HG03095 (cell line): Measurements from ENCODE around the gene ADORA2B.
"Not testable (repeated sequence)": the region's sequence is repeated elsewhere in the genome, so short reads cannot be mapped to it uniquely, and the experiment has no call there.

Experiments
- ATAC-seq: cut with Tn5 transposase; IDR thresholded peaks from one replicate; pipeline ENCODE4 v1.9.1; 2021; ENCODE audit warnings: moderate library complexity; ENCODE audit not compliant: unreplicated experiment

The ADORA2B gene

DNA sequence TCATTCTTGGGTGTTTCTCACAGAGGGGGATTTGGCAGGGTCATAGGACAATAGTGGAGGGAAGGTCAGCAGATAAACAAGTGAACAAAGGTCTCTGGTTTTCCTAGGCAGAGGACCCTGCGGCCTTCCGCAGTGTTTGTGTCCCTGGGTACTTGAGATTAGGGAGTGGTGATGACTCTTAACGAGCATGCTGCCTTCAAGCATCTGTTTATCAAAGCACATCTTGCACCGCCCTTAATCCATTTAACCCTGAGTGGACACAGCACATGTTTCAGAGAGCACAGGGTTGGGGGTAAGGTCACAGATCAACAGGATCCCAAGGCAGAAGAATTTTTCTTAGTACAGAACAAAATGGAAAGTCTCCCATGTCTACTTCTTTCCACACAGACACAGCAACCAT is 34.1 kb downstream of the ADORA2B start:
- ATAC-seq = not testable (repeated sequence)

DNA sequence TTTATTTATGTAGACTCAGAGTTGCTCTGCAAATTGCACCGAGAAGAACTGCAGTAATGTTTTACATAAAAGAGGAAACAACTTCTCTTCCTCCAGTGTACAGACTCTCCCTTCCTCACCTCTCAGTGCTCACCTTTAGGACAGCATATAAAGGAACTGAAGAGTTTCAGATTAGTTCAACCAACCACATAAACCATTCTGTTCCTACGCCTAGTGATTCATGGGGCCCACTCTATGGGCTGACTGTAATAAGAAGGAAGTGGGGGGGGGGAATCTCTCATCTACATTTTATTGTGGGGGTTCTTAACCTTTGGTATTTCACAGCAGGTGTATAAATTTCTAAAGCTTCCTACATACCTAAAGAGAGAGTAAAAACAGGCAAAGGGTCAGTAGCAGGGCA is 36.3 kb downstream of the ADORA2B start:
- ATAC-seq = peak; percentile 72

DNA sequence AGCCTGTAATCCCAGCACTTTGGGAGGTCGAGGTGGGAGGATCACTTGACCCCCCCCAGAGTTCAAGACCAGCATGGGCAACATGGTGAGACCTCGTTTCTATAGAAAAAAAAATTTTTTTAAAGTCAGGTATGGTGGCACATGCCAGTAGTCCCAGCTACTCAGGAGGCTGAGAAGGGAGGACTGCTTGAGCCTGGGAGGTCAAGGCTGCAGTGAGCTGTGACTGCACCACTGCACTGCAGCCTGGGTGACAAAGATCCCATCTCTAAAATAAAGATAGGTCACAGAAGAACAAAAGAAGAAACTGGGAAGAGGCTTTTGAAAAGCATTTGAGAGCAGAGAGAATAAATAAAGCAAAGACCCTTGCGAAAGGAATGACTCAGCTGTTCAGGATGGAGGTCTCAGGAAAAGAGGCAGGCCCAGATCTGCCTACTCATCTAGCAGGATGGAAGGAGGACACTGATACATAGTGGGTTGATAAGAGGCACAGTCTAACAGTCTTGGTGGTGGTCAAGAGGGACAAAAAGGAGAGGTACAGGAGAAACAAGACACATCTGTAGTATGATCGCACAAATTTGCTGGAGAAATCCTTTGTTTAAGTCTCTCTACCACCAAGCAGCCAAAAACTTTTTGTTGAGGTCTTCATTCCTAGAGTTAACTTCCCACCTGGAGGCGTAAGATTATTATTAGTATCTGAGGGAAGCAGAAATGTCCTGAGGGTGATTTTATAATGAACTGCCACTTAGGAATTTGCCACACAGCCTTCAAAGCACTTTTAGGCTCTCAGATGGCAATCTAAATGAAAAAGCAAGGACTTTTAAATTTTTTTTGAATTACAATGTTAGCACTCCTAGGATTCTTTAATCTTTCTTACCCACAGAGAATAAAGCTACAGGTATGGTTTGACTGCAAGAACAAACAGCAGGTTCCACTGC is 37.0 kb downstream of the ADORA2B start:
- no peak for ATAC-seq

DNA sequence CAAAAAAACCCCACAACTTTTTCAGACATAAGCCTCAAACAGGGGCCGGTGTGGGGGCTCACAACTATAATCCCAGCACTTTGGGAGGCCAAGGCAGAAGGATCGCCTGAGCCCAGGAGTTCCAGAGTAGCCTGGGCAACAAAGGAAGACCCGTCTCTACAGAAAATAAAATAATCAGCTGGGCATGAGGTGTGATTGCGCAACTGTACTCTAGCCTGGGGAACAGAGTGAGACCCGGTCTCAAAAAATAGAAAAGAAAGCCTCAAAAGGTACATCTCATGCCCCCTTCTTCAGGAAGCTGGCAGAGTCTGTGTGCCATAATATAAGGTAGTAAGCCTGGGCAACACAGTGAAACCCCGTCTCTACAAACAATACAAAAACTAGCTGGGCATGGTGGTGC is 51.4 kb downstream of the ADORA2B start:
- no peak for ATAC-seq

DNA sequence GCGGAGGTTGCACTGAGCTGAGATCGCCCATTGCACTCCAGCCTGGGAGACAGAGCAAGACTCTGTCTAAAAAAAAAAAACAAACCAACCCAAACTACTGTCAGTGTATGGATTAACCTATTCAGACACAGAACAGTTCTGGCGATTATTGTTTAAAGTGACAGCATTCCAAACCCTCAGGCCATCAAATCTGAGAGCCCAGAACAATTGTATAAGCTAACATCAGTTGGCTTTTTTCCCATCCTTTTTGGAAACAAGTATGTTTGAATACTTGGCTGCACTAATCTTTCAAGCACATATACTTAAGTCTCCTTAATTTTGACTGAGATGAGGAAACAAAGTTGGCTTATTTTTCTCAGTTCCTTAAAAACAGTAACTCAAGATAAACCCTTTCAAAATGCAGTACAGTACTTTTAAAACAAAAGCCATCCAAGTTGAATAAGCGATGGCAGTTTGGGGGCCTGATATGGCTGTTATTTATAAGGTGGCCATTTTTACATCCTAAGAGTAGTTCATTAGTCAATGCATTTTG is 53.2 kb downstream of the ADORA2B start:
- no peak for ATAC-seq

DNA sequence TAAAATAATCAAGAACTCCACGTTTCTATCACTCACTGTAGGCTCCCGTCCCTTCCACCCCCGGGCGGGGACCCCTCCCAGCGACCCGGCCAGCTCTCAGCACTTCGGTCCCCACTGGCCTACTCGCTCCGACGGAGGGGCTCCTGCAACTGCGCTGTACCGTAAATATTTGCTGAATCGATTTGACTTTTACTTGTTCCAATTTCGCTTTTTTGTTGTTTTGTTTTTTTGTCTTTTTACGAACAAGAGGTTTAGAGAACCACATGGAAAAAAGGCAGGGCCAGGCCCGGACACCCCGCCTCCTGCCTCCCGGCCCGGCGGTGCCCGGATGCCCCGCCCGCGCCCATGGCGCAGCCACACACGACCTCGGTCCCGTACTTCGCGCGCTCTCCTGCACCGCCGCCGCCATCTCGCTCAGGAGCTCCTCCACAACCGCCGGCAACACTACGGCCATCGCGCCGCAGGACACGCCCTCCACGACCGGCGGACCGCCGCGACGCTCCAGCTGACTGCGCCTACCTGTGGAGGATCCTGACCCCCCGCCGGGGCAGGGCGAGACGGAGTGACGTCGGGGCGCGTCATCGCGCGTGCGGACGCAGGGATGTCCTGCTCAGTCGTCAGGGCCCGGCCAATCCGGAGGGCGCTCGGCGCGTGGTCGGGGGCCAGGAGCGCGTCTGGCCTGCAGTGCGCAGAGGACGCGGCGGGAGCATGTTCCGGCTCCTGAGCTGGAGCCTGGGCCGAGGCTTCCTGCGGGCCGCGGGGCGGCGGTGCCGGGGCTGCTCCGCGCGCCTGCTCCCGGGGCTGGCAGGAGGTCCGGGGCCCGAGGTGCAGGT is 54.4 kb downstream of the ADORA2B start, which contains the start of the genes TTC19 and ZSWIM7:
TTC19 (plus strand) TSS at position 684 of the 833 bp plus-strand sequence; CDS start at position 709, 25 bp downstream.
ZSWIM7 (minus strand) TSS at position 564 of the 833 bp plus-strand sequence; CDS start at position 454, 110 bp downstream.
- peak; percentile 92 for ATAC-seq

DNA sequence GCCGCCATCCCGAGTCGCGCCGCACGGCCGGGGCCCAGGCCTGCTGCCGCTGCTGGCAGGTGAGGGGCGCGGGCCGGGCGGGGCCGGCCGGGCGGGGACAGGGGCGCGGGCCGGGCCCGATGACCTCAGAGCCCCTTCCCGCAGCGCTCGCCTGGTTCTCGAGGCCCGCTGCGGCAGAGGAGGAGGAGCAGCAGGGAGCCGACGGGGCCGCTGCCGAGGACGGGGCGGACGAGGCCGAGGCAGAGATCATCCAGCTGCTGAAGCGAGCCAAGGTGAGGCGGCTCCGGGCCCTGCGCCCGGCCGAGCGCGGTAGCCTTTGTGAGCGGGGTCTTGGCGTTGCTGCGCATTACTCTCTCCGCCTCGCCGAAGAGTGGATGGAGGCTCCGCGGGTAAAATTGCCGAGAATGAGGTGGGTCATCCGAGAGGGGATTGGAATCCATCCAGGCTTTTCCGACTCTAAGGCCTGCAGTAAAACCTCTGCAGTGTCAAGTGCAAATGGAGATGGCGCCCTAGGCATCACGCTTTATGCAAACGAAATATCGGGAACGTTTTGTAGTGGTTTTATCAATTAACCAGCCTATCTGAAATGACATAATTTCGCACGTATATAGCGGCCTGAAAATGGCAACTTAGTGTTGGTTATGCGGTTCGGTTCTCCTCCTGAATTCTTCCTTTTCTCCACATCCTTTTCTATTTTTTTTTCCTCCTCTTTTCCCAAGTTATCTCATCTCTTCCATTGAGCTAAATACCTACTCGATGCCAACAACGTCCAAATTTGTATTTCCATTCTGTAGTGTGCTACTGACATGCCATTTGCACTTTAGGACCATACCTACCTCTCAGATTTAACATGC is 55.3 kb downstream of the ADORA2B start:
- ATAC-seq = peak; percentile 39

DNA sequence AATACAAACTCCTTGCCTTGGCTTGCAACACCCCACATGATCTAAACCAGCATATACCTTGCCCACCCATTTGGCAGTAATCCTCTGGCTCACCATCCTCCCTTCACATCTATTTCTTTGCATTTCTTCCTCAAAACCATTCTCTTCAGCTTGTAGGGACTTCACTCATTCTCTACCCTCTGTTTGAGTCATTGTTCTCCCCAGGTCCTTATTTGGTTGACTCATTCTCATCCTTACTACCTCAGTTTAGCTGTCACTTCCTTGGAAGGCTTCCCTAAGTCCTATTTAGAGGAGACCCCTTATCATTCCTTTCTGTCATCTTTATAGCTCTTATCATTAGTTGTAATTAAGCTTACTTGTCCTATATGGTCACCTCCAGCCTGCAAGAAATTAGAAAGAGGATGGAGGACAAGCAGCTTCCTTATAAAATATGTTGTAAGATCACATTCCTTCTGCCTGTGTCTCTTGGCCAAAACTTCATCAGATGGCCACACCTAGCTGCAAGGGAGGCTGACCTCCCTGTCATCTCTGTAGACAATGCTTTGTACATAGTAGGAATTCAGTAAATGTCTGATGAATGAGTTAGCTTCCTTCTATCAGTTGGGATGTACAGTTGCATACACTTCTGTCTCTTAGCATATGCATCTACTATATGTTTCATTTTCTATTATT is 56.4 kb downstream of the ADORA2B start:
- ATAC-seq = no peak

DNA sequence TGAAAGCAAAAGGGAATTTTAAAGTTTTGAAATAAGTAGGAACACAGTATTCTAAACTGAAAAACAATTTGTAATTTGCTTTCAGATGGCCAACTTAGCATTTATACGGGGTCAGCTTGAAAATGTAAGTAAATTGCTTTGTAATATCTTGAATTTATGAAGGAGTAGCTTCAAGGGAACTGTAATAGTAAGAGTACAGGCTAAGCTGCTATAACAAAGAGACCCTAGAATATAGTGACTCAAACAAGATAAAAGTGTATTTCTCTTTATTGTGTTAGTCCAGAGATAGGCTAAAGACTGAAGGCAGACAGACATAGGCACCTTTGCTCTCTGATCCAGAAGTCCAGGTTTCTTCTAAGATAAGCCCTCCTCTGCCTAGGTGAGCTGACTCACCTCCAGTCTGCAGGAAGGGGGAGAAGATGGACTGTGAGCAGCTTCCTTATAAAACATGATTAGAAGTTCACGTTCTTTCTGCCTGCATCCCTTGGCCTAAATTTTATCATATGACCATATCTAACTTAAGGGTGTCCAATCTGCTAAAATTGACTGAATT is 57.9 kb downstream of the ADORA2B start:
- ATAC-seq = no peak

DNA sequence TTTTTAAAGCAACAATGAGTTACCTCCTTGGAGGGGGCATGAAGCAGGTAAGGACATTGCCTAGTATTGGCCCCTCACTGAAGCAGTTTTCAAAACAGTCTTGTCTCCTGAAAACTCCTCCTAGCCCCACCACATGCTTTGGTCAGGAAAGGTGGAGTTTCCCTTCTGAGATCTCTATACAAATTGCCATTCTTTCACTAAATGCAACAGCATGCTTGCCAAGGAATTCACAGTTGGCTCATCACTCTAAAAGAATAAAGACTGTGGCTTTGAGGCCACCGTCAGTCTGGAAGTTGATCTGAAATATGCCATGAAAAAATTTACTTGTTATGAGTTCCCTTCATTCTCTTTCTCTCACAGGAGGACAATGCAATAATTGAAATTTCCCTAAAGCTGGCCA is 58.9 kb downstream of the ADORA2B start:
- ATAC-seq = no peak

DNA sequence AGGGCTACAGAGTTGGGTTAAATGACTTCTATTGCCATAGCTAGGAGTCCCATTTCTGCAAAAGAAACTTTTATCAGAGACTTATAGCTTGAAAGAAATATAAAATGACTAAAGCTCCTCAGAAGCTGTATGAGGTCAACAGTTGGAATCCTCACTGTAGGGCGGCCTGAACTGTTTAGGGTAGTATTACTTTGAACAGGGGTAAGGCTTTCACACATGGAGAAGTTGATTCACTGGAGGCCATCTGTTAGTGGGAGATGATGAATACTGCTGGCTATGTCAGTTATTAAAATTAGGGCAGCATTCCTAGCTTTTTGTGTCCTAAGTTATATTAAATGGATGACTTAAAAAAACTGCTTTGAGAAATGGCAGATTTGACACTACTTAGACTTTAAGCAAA is 60.7 kb downstream of the ADORA2B start:
- no peak for ATAC-seq

DNA sequence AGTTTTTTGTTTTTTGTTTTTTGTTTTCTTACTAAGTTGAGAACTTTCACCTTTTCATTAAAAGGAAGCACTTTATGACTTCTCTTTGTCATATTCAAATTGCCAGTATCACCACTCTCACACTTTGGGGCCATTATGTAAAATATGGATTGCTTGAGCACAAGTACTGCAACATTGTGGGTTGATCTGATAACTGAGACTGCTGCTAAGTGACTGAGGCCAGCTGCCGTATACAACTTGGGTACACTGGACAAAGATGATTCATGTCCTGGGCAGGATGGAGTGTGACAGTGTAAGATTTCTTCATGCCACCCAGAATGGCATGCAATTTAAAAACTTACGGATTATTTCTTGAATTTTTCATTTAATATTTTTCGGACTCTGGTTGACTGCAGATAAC is 62.5 kb downstream of the ADORA2B start:
- no peak for ATAC-seq

DNA sequence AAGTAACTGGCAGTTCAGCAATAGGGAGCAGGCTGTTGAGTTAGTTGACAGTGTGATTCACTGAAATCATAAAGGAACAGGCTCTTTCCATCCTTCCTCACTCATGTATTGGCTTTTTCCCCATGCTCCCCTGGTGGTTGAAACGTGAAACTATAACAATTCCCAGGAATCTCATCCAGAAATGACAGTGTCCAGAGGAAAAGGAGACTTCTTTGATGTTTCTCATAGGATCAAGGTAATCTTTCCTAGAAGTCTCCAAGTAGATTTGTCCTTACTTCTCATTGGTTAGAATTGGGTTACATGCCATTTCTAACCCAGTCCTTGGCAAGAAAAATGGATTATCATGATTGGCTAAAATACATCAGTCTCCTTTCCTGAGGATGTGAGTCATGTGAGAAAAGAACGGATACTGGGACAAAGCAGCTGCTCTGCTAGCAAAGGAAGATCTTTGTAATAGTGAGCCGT is 69.0 kb downstream of the ADORA2B start:
- ATAC-seq = no peak

DNA sequence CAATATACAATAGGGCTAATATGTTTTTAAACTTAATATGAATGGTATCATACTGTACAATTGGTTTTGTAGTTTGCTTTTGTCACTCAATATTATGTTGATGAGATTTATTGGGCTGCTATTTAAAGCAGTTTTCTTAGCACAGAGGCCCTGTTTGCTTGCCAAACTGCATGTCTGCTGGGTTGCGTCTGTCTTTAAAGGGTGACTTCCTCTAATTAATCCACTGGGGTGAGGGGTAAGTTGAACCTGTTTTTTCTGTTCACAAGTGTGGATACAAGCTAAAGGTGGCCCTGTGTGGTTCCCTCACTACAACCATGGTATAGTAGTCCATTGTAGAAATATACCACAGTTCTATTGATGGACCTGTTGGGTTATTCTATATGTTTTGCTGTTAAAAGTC is 74.4 kb downstream of the ADORA2B start:
- ATAC-seq = no peak

DNA sequence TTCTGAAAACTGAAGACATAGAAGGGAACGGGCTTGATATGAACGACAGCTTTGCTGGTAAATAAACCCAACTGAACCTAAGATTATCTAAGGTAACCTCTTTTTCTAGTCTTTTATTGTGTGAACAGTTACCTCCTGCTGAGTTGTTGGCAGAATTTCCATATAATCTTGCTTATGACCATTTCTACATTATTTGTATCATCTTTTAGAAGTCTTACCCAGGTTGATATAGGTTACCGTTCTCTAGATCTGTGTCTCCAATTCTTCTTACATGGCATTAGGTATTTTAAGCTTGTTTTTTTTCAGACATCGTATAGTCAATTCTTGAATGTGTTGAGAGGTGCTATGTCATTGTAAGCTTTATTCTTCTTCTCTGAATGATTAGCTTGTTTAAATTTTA is 79.0 kb downstream of the ADORA2B start:
- no peak for ATAC-seq

DNA sequence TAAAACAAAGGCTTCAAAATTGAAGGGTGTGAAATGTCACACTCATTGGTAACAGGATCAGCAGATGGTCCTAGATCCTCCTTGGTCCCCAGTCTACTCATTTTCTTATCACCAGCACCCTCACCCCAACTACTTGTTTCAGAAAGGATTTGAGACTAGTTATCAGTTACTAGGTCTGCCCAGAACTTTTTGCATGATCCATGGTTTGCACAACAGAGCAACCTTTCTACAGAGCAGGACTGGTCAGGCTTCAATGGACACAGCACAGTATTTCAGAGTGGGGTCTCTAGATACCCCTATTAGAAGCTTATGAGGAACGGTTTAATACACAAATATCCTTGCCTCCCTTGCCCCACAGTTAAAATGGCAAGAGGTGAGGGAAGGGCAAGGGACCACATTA is 80.3 kb downstream of the ADORA2B start:
- no peak for ATAC-seq
